ENCODE data around the gene PNPLA2. TPM values are rescaled to one million over a fixed set of nuclear protein-coding genes. Genes with fewer than 3 reads are reported as not detected.
A peak's percentile ranks its signal among the peaks of the same experiment; 100 is the strongest.

The PNPLA2 gene
- total RNA-seq, 2 experiments from 2014 or later: 15.5 to 22.6 TPM

DNA sequence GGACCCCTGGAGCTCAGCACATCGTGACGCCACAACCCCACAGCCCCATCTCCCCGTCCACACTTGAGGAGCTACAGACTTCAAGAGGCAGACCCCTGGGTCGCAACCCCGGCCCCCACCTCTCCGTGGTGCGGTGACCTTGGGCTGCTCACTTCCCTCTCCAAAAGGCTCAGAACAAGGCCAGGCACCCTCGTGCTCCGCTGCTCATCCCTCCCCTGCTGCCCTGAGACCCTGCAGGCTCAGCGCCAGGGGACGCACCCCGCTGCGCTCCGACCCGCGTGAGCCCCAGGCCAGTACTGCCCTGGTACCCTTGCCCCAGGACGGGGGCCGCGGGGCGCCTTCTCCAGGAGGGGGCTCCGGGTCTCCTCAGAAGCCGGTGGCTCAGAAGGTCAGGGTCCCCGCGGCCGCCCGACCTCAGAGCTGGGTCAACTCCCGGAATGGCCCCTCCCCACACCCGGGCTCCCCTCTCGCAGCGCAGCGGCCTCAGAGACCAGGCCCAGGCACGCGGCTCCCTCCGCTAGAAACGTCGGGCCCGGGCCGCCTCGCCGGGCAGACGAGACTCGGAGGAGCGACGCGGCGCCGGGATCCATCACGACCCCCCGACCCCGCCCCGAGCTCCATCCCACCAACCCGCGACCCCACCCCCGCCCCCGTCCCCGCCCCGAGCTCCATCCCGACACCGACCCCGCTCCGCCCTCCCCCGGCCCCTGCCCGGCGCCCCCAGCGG lies 42.0 kb upstream of the PNPLA2 start:
- no peaks in the 10 kb centered on the region for H3K27me3 Mint-ChIP-seq (ENCODE audit: low read depth)
- no peaks in the 10 kb centered on the region for H3K9me3 Mint-ChIP-seq
- no peak for DNase-seq
- peak overlapping the region; percentile 74 for H3K27ac Mint-ChIP-seq
- peaks cover 9% of the 10 kb centered on the region for H3K36me3 Mint-ChIP-seq (ENCODE audit: low read depth)
- H3K4me1 Mint-ChIP-seq (ENCODE audit: low read depth): peaks cover 30% of the 10 kb centered on the region
- CTCF ChIA-PET: interaction anchor here (1.3 to 1.5 kb wide), 3 partner anchors 11 to 51 kb away, joined by 3 to 6 read pairs (median 3); no protein-coding TSS in a partner anchor
- intact Hi-C loops (cut with micrococcal nuclease): loop anchor here (1.0 to 2.0 kb wide), 3 partner anchors 20 to 66 kb away; partner anchors contain the start of genes POLR2L, TALDO1 and TSPAN4
- H3K4me3 Mint-ChIP-seq: peak overlapping the region; percentile 87

DNA sequence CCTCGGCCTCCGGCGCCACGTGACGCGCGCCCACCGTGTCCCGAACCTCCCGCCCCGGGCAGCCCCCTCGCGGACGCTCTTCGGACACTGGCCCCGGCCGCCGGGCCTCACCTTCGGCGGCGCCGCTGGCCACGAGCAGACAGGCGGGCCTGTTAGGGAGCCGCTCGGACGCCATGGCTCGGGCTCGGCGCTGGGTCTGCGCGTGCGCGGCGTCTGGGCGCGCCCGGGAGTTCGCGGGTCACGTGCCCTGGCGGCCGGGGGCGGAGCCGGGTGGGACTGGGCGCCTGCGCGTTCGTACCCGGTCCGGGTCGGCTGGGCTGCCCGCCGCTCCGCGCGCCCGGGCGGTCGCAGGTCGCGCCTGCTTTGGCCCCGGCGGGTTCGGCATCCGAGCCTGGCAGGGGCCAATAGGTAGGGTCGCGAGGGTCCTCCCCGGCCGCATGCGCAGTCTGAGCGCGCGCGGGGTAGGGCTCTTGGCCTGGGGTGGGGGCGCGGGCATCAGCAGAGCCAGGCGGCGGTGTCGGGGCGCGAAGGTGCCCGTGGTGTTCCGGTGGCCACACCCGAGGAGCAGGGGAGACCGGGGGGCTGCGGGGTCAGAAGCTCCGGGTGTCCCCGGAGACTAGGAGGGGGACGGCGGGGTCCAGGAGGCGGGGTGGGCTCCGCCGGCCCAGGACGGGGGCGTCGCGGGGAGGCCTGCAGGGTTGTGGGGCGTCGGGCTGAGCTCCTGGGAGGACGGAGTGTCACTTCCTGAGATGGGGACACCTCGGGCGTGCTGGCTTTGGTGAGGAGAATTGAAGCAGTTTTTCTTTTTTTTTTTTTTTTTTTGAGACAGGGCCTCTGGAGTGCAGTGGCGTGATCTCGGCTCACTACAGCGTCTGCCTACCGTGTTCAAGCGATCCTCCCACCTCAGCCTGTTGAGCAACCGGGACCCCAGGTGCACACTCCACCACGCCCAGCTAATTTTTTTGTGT lies 41.1 kb upstream of the PNPLA2 start, which contains the start of gene GATD1:
Gene GATD1, minus strand, starts transcription at position 200 of the 968 bp plus-strand sequence. Its CDS starts 25 bp downstream, at position 175.
- H3K27ac Mint-ChIP-seq: peak within 1 kb of the TSS; percentile 74
- DNase-seq: peak; percentile 93
- CTCF ChIA-PET: interaction anchor here (1.3 to 1.4 kb wide), 2 partner anchors 12 to 19 kb away, joined by 3 to 6 read pairs; no protein-coding TSS in a partner anchor
- H3K9me3 Mint-ChIP-seq: no peaks in the 10 kb centered on the region
- H3K27me3 Mint-ChIP-seq (ENCODE audit: low read depth): no peaks in the 10 kb centered on the region
- H3K36me3 Mint-ChIP-seq (ENCODE audit: low read depth): peaks cover 9% of the 10 kb centered on the region
- intact Hi-C loops (cut with micrococcal nuclease): loop anchor here (1.0 to 2.0 kb wide), 3 partner anchors 19 to 65 kb away; partner anchors contain the start of genes POLR2L, TALDO1 and TSPAN4
- peaks cover 30% of the 10 kb centered on the region for H3K4me1 Mint-ChIP-seq (ENCODE audit: low read depth)
- H3K4me3 Mint-ChIP-seq: peak within 1 kb of the TSS; percentile 87

DNA sequence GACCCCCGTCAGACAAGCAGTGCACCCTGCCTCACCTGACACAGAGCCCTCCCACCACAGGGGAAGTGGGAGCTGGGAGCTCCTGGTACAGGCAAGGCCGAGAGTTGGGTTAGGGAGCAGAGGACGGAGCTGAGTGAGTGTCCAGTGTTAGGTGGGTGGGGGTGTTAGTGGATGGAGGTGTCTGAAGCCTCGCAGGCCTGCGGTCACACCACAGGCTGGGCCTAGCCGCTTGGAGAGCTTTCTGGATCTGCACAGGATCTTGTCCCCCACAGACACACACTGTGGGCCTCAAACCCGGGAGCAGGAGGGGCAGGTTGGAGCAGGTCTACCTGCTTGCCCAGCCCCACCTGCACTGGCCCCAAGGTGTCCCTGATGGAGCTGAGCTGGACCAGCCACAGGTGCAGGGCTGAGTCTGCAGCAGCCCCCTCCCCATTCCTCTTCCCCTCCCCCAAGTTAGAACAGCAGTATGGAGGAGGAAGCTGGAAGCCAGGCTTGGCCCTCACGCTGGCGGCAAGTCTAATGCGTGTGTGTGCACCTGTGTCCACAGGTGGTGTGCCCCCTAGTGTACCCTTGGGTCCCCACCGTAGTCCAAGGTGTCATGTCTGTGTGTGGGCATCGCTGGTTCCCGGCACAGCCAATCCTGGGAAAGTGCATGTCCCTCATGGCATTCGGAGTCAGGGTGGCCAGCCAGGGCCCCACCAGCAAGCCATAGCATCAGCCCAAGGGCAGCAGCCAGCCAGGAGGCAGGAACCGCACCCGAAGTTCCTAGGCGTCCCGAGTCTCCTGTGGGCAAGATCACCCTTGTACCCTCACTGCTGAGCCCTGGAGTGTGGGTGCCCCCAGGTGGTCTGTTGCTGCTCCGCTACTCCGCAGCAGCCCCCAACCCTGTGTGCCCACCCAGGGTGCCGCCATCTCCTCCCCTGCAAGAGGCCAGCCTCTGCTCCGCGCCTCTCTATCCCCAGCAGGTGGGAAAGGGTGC lies 39.4 kb upstream of the PNPLA2 start:
- peaks cover 9% of the 10 kb centered on the region for H3K36me3 Mint-ChIP-seq (ENCODE audit: low read depth)
- CTCF ChIA-PET: no interaction called here
- no peak overlapping the region for H3K27ac Mint-ChIP-seq

DNA sequence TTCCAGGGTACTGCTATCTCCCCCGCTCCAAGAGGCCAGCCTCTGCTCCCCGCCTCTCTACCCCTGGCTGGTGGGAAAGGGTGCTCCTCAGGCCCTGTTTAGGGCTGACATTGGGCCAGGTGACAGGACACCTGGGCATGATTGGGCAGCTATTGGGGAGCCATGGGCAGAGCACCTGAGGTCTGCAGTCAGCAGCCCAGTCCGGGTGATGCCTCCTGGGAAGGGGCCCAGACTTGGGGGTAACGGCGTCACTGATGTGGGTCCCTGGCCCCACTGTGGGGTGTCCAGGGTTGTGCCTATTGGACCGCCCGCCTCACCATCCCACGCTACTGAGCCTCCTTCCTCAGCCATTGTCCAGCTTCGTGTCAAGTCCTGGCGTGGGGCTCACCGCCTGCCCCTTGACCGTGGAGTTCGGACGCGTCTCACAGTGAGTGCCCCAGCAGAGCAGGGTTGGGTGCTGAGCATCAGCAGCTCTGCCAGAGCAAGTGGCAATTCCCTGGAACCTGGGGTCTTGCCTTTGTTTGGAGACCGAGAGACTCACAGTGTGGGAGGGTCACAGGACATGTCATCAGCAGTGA lies 38.7 kb upstream of the PNPLA2 start:
- H3K27ac Mint-ChIP-seq: no peak overlapping the region
- H3K36me3 Mint-ChIP-seq (ENCODE audit: low read depth): peaks cover 9% of the 10 kb centered on the region
- no peaks in the 10 kb centered on the region for H3K9me3 Mint-ChIP-seq
- intact Hi-C loops (cut with micrococcal nuclease): no loop called here
- DNase-seq: no peak
- H3K27me3 Mint-ChIP-seq (ENCODE audit: low read depth): no peaks in the 10 kb centered on the region
- H3K4me1 Mint-ChIP-seq (ENCODE audit: low read depth): peaks cover 25% of the 10 kb centered on the region
- CTCF ChIA-PET: no interaction called here
- H3K4me3 Mint-ChIP-seq: peak overlapping the region; percentile 8

More for the DNA sequence above, 39.4 kb upstream of the PNPLA2 start:
- Mint-ChIP-seq H3K27me3 (ENCODE audit: low read depth) (no peaks in the 10 kb centered on the region), H3K9me3 (no peaks in the 10 kb centered on the region), H3K4me1 (ENCODE audit: low read depth) (peaks cover 29% of the 10 kb centered on the region), H3K4me3 (peak overlapping the region; percentile 27)
- intact Hi-C loops (cut with micrococcal nuclease): no loop called here
- DNase-seq: no peak

DNA sequence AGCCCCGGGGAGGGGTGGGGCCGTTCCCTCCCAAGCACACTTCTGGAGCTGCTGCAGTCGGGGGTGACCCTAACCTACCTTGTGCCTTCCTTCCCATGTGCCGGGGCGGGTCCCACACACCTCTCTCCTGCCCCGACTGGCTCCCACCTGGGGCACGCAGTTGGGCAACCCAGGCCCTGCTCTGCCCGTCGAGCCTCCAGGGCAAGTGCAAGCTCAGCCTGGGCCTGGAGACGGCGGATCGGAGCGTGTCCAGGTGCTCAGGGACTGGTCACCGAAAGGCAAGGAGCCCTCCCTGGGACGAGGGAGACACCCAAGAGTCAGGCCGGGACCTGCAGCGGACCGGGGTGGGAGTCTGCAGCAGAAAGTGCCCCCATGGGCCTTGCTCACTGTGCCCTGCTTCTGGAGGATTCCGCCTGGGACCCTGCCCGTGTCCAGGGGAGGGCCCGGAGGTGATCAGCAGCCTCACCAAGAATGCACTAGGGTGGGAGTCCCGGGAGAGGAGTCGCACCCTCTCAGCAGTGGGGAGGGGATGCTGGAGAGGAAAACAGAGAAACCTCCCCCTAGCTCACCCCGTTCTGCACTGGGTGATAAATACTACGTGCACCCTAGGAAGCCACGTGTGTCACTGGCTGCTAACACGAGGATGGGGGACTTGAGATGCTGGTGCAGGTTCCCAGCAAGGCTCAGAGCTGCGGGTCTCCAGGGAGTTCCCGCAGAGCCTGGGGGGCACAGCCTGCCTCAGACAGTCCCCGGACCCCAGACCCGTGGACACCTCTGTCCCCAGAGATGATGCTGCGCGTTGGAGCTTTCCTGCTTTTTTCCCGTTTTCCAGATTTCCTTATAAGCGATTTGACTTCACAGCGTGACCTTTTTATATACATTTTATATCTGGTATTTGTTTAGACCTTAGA lies 36.2 kb upstream of the PNPLA2 start:
- Mint-ChIP-seq H3K4me3 (no peak overlapping the region), H3K36me3 (ENCODE audit: low read depth) (peaks cover 6% of the 10 kb centered on the region), H3K27me3 (ENCODE audit: low read depth) (no peaks in the 10 kb centered on the region), H3K4me1 (ENCODE audit: low read depth) (peaks cover 12% of the 10 kb centered on the region), H3K27ac (no peak overlapping the region), H3K9me3 (no peaks in the 10 kb centered on the region)
- intact Hi-C loops (cut with micrococcal nuclease): no loop called here
- no peak for DNase-seq
- CTCF ChIA-PET: no interaction called here

DNA sequence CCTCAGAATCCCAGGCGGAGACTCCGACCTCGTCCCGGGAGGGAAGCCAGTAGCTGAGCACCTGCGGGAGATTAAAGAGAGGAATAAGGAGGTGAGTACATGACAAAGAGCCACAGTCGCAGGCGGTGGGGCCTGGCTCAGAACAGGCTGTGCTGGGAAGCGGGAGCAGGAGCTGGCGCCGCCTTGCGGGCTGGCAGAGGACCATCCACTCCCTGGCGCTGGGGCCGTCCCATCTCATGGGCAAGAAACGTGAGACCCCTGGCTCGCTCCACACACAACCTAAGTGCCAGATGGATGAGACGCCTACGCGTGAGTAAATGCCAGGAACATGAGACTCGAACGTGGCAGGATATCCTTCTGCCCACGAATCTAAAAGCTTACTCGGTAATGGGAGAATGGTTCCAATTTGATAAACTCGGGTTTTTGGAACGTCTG lies 35.1 kb upstream of the PNPLA2 start:
- DNase-seq: no peak
- Mint-ChIP-seq H3K27ac (no peak overlapping the region), H3K9me3 (no peaks in the 10 kb centered on the region), H3K36me3 (ENCODE audit: low read depth) (peaks cover 6% of the 10 kb centered on the region), H3K4me3 (no peak overlapping the region), H3K4me1 (ENCODE audit: low read depth) (peaks cover 12% of the 10 kb centered on the region), H3K27me3 (ENCODE audit: low read depth) (no peaks in the 10 kb centered on the region)
- CTCF ChIA-PET: no interaction called here
- intact Hi-C loops (cut with micrococcal nuclease): no loop called here

DNA sequence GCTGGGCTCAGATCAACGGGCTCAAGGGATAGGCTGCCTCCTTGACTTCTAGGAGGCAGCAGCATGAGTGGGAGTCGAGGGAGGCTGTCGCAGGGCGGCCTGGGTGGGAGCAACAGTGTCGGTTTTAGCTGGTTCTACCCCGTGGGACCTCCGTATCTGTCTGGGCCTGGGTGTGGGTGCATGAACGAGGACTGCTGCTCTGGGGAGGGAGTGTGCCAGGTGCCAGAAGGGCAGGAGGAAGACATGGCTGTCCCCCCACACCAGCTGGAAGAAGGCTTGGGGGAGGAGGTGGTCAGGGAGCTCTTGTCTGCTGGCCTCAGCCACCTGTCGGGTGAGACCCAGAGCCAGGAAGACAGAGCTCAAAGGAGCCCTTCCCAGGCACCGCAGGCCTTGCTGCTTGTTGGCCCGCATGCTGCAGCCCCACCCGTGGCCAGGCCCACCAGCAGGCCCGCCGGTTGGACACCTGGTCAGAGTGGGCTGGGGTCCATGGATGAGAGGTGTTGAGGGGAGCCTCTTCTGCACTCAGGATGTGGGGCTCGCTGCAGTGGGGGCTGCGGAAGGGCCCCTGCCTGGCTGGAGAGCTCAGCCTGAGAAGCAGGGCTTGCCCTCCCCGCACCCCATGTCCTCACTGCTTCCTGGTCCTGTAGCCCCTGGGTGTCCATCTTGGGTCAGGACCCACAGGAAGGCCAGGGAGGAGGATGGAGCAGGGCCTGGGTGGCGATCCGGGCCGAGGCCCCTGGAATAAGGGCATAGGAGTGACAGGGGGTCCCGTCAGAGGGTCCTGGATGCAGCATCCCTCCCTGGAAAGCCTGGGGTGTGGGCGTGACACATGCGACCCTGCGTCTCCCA lies 32.3 kb upstream of the PNPLA2 start:
- CTCF ChIA-PET: no interaction called here
- Mint-ChIP-seq H3K4me1 (ENCODE audit: low read depth) (no peaks in the 10 kb centered on the region), H3K27me3 (ENCODE audit: low read depth) (peaks cover 3% of the 10 kb centered on the region), H3K9me3 (no peaks in the 10 kb centered on the region), H3K36me3 (ENCODE audit: low read depth) (peaks cover 5% of the 10 kb centered on the region), H3K27ac (no peak overlapping the region), H3K4me3 (no peak overlapping the region)
- DNase-seq: no peak
- intact Hi-C loops (cut with micrococcal nuclease): no loop called here

DNA sequence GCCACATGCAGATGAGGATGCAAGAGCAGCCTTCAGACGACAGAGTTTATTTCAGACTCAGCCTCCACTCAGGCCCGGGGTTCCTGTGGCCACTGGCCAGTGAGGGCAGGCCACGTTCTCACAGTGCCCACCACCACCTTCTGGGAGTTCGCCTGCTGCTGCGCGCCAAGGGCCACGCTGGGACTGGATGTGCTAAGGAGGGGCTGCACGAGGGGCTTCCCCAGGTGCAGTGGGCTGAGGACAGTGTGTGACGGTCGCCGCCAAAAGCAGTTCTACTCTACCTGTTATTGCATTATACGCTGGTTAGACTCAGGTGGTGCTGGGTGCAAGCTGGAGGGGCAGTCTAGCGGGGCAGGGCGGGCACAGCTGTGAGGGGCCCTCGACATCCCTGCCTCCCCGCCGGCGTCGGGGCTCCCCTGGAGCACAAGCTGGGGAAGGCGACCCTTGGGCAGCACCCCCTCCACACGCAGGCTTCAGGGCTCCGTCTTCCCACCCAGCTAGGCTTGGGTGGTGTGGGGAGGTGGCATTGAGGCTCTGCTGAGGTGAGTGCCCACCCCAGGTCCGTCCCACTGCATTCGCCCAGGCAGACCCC lies 31.5 kb upstream of the PNPLA2 start:
- Mint-ChIP-seq H3K4me3 (no peak overlapping the region), H3K9me3 (no peaks in the 10 kb centered on the region), H3K36me3 (ENCODE audit: low read depth) (peaks cover 7% of the 10 kb centered on the region), H3K27me3 (ENCODE audit: low read depth) (peaks cover 3% of the 10 kb centered on the region), H3K4me1 (ENCODE audit: low read depth) (no peaks in the 10 kb centered on the region), H3K27ac (no peak overlapping the region)
- intact Hi-C loops (cut with micrococcal nuclease): no loop called here
- no peak for DNase-seq
- CTCF ChIA-PET: no interaction called here

DNA sequence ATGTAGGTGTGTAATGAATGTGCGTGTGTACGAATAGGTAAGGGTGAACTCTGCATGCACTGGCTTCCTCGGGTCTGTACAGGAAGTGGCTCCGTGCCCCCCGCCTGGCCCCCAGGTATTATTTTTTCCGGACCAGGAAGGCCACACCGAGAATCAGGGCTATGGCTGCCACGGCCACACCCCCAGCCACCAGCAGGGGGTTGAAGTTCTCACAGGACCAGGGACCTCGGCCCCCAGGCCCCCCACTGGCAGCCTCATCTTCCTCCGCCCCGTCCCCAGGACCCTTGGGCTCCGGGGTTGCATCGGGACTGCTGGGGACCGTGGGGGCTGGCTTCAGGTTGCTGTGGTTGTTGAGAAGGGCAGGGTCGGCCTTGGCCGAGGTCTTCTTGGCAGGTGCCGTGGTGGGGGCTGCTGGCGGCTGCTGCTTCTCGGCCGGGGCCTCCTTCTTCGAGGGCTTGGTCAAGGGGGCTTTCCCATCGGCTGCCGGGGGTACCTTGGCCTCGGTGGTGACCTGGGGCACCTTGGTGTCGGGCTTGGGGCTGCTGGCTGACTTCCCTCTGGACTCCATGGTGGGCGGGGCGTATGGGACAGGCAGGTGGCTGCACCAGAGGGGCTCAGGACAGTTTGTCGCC lies 30.6 kb upstream of the PNPLA2 start:
- no peak overlapping the region for H3K27ac Mint-ChIP-seq
- no peak for DNase-seq
- H3K36me3 Mint-ChIP-seq (ENCODE audit: low read depth): peaks cover 8% of the 10 kb centered on the region
- H3K4me1 Mint-ChIP-seq (ENCODE audit: low read depth): no peaks in the 10 kb centered on the region
- intact Hi-C loops (cut with micrococcal nuclease): no loop called here
- CTCF ChIA-PET: no interaction called here
- H3K27me3 Mint-ChIP-seq (ENCODE audit: low read depth): peaks cover 3% of the 10 kb centered on the region
- no peak overlapping the region for H3K4me3 Mint-ChIP-seq
- no peaks in the 10 kb centered on the region for H3K9me3 Mint-ChIP-seq
